ENCODE data around the gene TTC22.

GRCh38 chr1:54748094-54748835 is 52.9 kb downstream of the TTC22 start:
- TF ChIP-seq CTCF (IDR thresholded peaks at IDR 0.05): no peak
- TF ChIP-seq POLR2A (IDR thresholded peaks at IDR 0.05): no peak

Data from right lobe of liver (tissue), 4 donors.